HepG2 (cell line): Measurements from ENCODE around the gene ST14. TPM values are rescaled to one million over a fixed set of nuclear protein-coding genes. Genes with fewer than 3 reads are reported as not detected.

Source experiments
- ATAC-seq: fragments of 200-7000 bp; cut with Tn5 transposase; 3 replicates; pipeline ENCODE4 v1.9.1; 2020; ENCODE audit warnings: mild to moderate bottlenecking, moderate library complexity
- BruUV-seq: library from RNA; stranded (reverse); fragments of 400-500 nt; replicated peaks from 2 replicates; lab custom pipeline; 2021; lab: Mats Ljungman, UMichigan
- CTCF ChIA-PET: fragments of 300-600 bp; formaldehyde crosslinking; extraction: SDS; loops from one replicate; lab custom pipeline; 2021; ENCODE audit warnings: low total read pairs, inconsistent platforms, low intra/inter-chr PET ratio; lab: Yijun Ruan, JAX
- POLR2A ChIA-PET: fragments of 350-600 bp; sonication (Branson Sonifier 250); formaldehyde crosslinking; loops from one replicate; lab custom pipeline; 2020; ENCODE audit warnings: antibody characterized with exemption, inconsistent platforms; lab: Yijun Ruan, JAX
- DNase-seq: peaks from one replicate; pipeline ENCODE4 v3.0.0-alpha.2; 2015; ENCODE audit warnings: low spot score
- FAIRE-seq: peaks from 3 replicates; lab custom pipeline; 2011; peaks lifted over from hg19 to GRCh38; lab: Jason Lieb, UNC
- H2AFZ ChIP-seq: one replicate; pipeline ENCODE4 v1.6.1; 2011; ENCODE audit warnings: low read length, inconsistent platforms
- H3K27ac ChIP-seq: fragments of 300-600 bp; 3 replicates; pipeline ENCODE4 v1.8.0; 2011; ENCODE audit warnings: mixed run types, mild to moderate bottlenecking, mixed read lengths, low read length, inconsistent platforms; ENCODE audit not compliant: insufficient read depth; ENCODE audit errors: extremely low read length
- H3K27me3 ChIP-seq, 2 experiments: fragments of 200-600 bp in 1 of 2; 2 replicates in 1 of 2; 3 replicates in 1 of 2; pipeline versions ENCODE4 v1.6.0 to v1.8.0; 2011; ENCODE audit warnings: low read length in 2 of 2, mild to moderate bottlenecking in 2 of 2, moderate library complexity in 2 of 2, inconsistent platforms in 1 of 2; ENCODE audit not compliant: insufficient read depth in 2 of 2, control insufficient read depth in 1 of 2
- H3K36me3 ChIP-seq, 2 experiments: fragments of 200-600 bp in 1 of 2; replicated peaks in 1 of 2; 2 replicates in 1 of 2; 3 replicates in 1 of 2; pipeline versions ENCODE4 v1.5.1 to v1.8.0; 2011; ENCODE audit warnings: low read length in 2 of 2, inconsistent platforms in 1 of 2; ENCODE audit not compliant: insufficient read depth in 2 of 2, control insufficient read depth in 1 of 2
- H3K4me1 ChIP-seq: 2 replicates; pipeline ENCODE4 v1.5.1; 2012; ENCODE audit warnings: low read length, inconsistent platforms; ENCODE audit not compliant: insufficient read depth
- H3K4me2 ChIP-seq: 2 replicates; pipeline ENCODE4 v1.6.0; 2011; ENCODE audit warnings: low read depth, low read length, inconsistent platforms
- H3K4me3 ChIP-seq, 3 experiments: fragments of 200-600 bp in 1 of 3; sonication (generic), shearing (Covaris generic) in 1 of 3; replicated peaks in 1 of 3; 2 replicates each; pipeline ENCODE4 v1.5.1; 2011 to 2016; ENCODE audit warnings: low read length in 3 of 3, inconsistent platforms in 2 of 3, low read depth in 2 of 3, mild to moderate bottlenecking in 2 of 3, control low read depth in 1 of 3, mixed read lengths in 1 of 3; ENCODE audit not compliant: insufficient read depth in 1 of 3
- H3K79me2 ChIP-seq: one replicate; pipeline ENCODE4 v1.6.1; 2011; ENCODE audit warnings: low read length, inconsistent platforms; ENCODE audit not compliant: insufficient read depth
- H3K9ac ChIP-seq: 2 replicates; pipeline ENCODE4 v1.6.0; 2011; ENCODE audit warnings: mild to moderate bottlenecking, low read depth, low read length, inconsistent platforms; ENCODE audit not compliant: insufficient read depth
- H3K9me3 ChIP-seq: 2 replicates; pipeline ENCODE4 v1.5.1; 2012; ENCODE audit warnings: mild to moderate bottlenecking, low read length
- H4K20me1 ChIP-seq: 2 replicates; pipeline ENCODE4 v1.6.0; 2011; ENCODE audit warnings: inconsistent platforms, mild to moderate bottlenecking, low read length, moderate library complexity; ENCODE audit not compliant: insufficient read depth
- BCL3 ChIP-seq: sonication (generic); formaldehyde crosslinking; IDR thresholded peaks from 2 replicates; pipeline ENCODE4 v1.5.1; 2020; ENCODE audit warnings: mild to moderate bottlenecking, missing genetic modification reagents, moderate library complexity
- DBP ChIP-seq: sonication (generic); formaldehyde crosslinking; IDR thresholded peaks from 2 replicates; pipeline ENCODE4 v1.4.0; 2020; ENCODE audit warnings: missing genetic modification reagents; ENCODE audit errors: not compliant biosample characterization
- DDIT3 ChIP-seq: sonication (generic); formaldehyde crosslinking; IDR thresholded peaks from 2 replicates; pipeline ENCODE4 v1.4.0; 2020; ENCODE audit warnings: mild to moderate bottlenecking, missing genetic modification reagents
- HDAC6 ChIP-seq: fragments of 200-600 bp; sonication (generic); IDR thresholded peaks from 2 replicates; pipeline ENCODE4 v1.7.0; 2017; ENCODE audit warnings: mild to moderate bottlenecking, antibody characterized with exemption, low read length, low read depth
- POGZ ChIP-seq: sonication (generic); formaldehyde crosslinking; IDR thresholded peaks from 2 replicates; pipeline ENCODE4 v1.4.0; 2020; ENCODE audit warnings: mild to moderate bottlenecking, missing genetic modification reagents
- RARA ChIP-seq: IDR thresholded peaks from 2 replicates; pipeline ENCODE4 v1.6.1; 2016; ENCODE audit warnings: missing genetic modification reagents, missing compliant biosample characterization
- REL ChIP-seq: sonication (generic); formaldehyde crosslinking; conservative IDR thresholded peaks from 2 replicates; pipeline ENCODE4 v1.8.0; 2022; ENCODE audit warnings: mild to moderate bottlenecking, missing genetic modification reagents, moderate library complexity
- YEATS2 ChIP-seq: sonication (generic); formaldehyde crosslinking; IDR thresholded peaks from 2 replicates; pipeline ENCODE4 v1.4.0; 2020; ENCODE audit warnings: missing genetic modification reagents, borderline replicate concordance
- ZNF670 ChIP-seq: sonication (generic); formaldehyde crosslinking; IDR thresholded peaks from 2 replicates; pipeline ENCODE4 v1.8.0; 2022; ENCODE audit warnings: mild to moderate bottlenecking, missing genetic modification reagents, borderline replicate concordance
- WGBS: methylation state at CpG from one replicate; pipeline ENCODE4 v1.1.6; 2017; ENCODE audit warnings: low lambda C conversion rate; 5-methylcytosine and 5-hydroxymethylcytosine counted together
- in situ Hi-C: cut with HindIII; loops from 2 replicates; pipeline ENCODE4 v1.10.0; 2017; ENCODE audit warnings: low pct_unique_long_range_greater_than_20kb; ENCODE audit not compliant: extremely low pct_ligation_motif_present
- intact Hi-C: fragments of 100-400 bp; cut with micrococcal nuclease; formaldehyde crosslinking; loops from one replicate; pipeline ENCODE4 v1.10.0; 2022; ENCODE audit not compliant: unreplicated experiment
- polyA plus RNA-seq, 8 experiments: library from polyadenylated mRNA; depleted of rRNA in 3 of 8; stranded (reverse) in 7 of 8; unstranded in 1 of 8; fragments of >200 nt; fragmentation: Illumina TruSeq in 4 of 8; extraction: Trizol in 4 of 8; gene quantifications; 2 replicates each; pipeline versions ENCODE4 v1.2.1 to v1.2.3, GENCODE V29; 2011 to 2016; ENCODE audit warnings: low read depth in 4 of 8, missing spikeins in 1 of 8, mixed read lengths in 1 of 8; ENCODE audit not compliant: insufficient read depth in 1 of 8
- total RNA-seq, 5 experiments: library from RNA; depleted of rRNA; stranded (reverse); fragments of >200 nt; fragmentation: Illumina TruSeq; extraction: Trizol; gene quantifications; 2 replicates each; pipeline ENCODE4 v1.2.3, GENCODE V29; 2016; ENCODE audit warnings: low read depth in 1 of 5
- TF ChIP-seq, protein P1 (sequence below): sonication (generic); formaldehyde crosslinking; IDR thresholded peaks from 2 replicates; pipeline ENCODE4 v1.4.0; 2020; ENCODE audit warnings: missing genetic modification reagents
- TF ChIP-seq, protein P2 (sequence below): sonication (generic); formaldehyde crosslinking; IDR thresholded peaks from 2 replicates; pipeline ENCODE4 v1.9.0; 2022; ENCODE audit warnings: low read depth, missing genetic modification reagents

Gene ST14
- total and polyA plus RNA-seq, 2 of the 13 experiments (the other 11 are each of a cell fraction or from before 2014, with no cell fraction given), result 0.88 to 1.4 TPM

- Histone ChIP-seq H3K9me3 (no peaks in the 10 kb centered on the region), H4K20me1 (no peaks in the 10 kb centered on the region), H3K4me1 (no peaks in the 10 kb centered on the region), H3K27me3 (no peaks in the 10 kb centered on the region), H3K79me2 (no peaks in the 10 kb centered on the region), H3K4me3 (no peak overlapping the region), H3K27ac (no peak overlapping the region), H3K36me3 (no peaks in the 10 kb centered on the region), H2AFZ (no peak overlapping the region), H3K9ac (no peak overlapping the region), H3K4me2 (no peak overlapping the region)
- intact Hi-C loops (no loop called here), in situ Hi-C loops (loop anchor here (25.0 kb wide), 1 partner anchor 688 kb away; no protein-coding TSS in a partner anchor)
- POLR2A ChIA-PET, result interaction anchor here (0.6 kb wide), 1 partner anchor 68 kb away, joined by 3 read pairs; no protein-coding TSS in a partner anchor
- no peak for FAIRE-seq
- ATAC-seq, result no peak
- no TSS peak for BruUV-seq
- CTCF ChIA-PET, result no interaction called here
- WGBS, result 87% methylated on average over 9 of the region's 12 CpGs
- DNase-seq, result no peak
- TF ChIP-seq BCL3 (CRISPR knock-in tag) (no peak), DDIT3 (CRISPR knock-in tag) (no peak)
Observed at GRCh38 chr11:130199792-130200191, 40.2 kb downstream of the ST14 start.

- ChIA-PET CTCF (no interaction called here), POLR2A (interaction anchor here (1.4 kb wide), 1 partner anchor 8 kb away, joined by 4 read pairs; no protein-coding TSS in a partner anchor)
- no peak for DNase-seq
- TF ChIP-seq RARA (CRISPR knock-in tag) (no peak), ZNF670 (CRISPR knock-in tag) (no peak), POGZ (CRISPR knock-in tag) (no peak), HDAC6 (no peak), DBP (CRISPR knock-in tag) (no peak), YEATS2 (CRISPR knock-in tag) (no peak), REL (CRISPR knock-in tag) (no peak)
- TF ChIP-seq, protein P1, sequence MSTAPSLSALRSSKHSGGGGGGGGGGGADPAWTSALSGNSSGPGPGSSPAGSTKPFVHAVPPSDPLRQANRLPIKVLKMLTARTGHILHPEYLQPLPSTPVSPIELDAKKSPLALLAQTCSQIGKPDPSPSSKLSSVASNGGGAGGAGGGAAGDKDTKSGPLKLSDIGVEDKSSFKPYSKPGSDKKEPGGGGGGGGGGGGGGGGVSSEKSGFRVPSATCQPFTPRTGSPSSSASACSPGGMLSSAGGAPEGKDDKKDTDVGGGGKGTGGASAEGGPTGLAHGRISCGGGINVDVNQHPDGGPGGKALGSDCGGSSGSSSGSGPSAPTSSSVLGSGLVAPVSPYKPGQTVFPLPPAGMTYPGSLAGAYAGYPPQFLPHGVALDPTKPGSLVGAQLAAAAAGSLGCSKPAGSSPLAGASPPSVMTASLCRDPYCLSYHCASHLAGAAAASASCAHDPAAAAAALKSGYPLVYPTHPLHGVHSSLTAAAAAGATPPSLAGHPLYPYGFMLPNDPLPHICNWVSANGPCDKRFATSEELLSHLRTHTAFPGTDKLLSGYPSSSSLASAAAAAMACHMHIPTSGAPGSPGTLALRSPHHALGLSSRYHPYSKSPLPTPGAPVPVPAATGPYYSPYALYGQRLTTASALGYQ (CRISPR knock-in tag), result no peak
- TF ChIP-seq, protein P2, sequence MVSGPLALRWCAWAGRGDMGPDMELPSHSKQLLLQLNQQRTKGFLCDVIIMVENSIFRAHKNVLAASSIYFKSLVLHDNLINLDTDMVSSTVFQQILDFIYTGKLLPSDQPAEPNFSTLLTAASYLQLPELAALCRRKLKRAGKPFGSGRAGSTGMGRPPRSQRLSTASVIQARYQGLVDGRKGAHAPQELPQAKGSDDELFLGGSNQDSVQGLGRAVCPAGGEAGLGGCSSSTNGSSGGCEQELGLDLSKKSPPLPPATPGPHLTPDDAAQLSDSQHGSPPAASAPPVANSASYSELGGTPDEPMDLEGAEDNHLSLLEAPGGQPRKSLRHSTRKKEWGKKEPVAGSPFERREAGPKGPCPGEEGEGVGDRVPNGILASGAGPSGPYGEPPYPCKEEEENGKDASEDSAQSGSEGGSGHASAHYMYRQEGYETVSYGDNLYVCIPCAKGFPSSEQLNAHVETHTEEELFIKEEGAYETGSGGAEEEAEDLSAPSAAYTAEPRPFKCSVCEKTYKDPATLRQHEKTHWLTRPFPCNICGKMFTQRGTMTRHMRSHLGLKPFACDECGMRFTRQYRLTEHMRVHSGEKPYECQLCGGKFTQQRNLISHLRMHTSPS (CRISPR knock-in tag), result no peak
Observed at GRCh38 chr11:130201026-130201425, 41.4 kb downstream of the ST14 start.

More at GRCh38 chr11:130201026-130201425, 41.4 kb downstream of the ST14 start:
- no peak for FAIRE-seq
- Histone ChIP-seq H3K27ac (no peak overlapping the region), H3K9ac (no peak overlapping the region), H3K4me3 (no peak overlapping the region), H3K36me3 (no peaks in the 10 kb centered on the region), H3K9me3 (no peaks in the 10 kb centered on the region), H3K79me2 (no peaks in the 10 kb centered on the region), H3K4me1 (no peaks in the 10 kb centered on the region), H3K27me3 (no peaks in the 10 kb centered on the region), H3K4me2 (no peak overlapping the region), H4K20me1 (no peaks in the 10 kb centered on the region), H2AFZ (no peak overlapping the region)
- BruUV-seq, result no TSS peak
- no peak for ATAC-seq
- intact Hi-C loops (no loop called here), in situ Hi-C loops (loop anchor here (25.0 kb wide), 1 partner anchor 686 kb away; no protein-coding TSS in a partner anchor)
- no CpG with 5 or more reads among the region's 7 CpGs for WGBS
